ENCODE data around the gene AKAP17A. TPM values are rescaled to one million over a fixed set of nuclear protein-coding genes. Genes with fewer than 3 reads are reported as not detected.

AKAP17A gene
- total RNA-seq (10 to 100 TPM; 20.5 to 36.9 (median 25.3) TPM), polyA plus RNA-seq (100 to 1,000 TPM in 1 of 2 donors, 10 to 100 TPM in 1; 85.3 to 106 TPM)

- H3K4me3 ChIP-seq: peak within 1 kb of the TSS; percentile 65 to 72 (median 68)
- peak; percentile 94 to 99 (median 98) for DNase-seq
- no peaks in the 10 kb centered on the region for H3K4me1 ChIP-seq
- TF ChIP-seq CTCF (IDR thresholded peaks at IDR 0.05): no peak
- H3K9me3 ChIP-seq: no peaks in the 10 kb centered on the region
- peak; percentile 96 to 98 (median 98) for ATAC-seq
- no peaks in the 10 kb centered on the region for H3K27me3 ChIP-seq
- peak within 1 kb of the TSS; percentile 45 to 75 (median 68) for H3K27ac ChIP-seq
- intact Hi-C loops (cut with DNase I): no loop called here
- FAIRE-seq: no peak
- WGBS, 2 donors: 1 to 2% methylated on average over 41 to 66 of the region's 66 CpGs
- peaks cover 7 to 26% (median 21%) of the 10 kb centered on the region in 3 donors for H3K36me3 ChIP-seq
These were observed at the start of gene AKAP17A for GRCh38 chrX:1591102-1591862. AKAP17A (plus strand) TSS chrX:1591604; CDS start chrX:1593463, 1,859 bp downstream.

- Histone ChIP-seq H3K27me3 (no peaks in the 10 kb centered on the region), H3K36me3 (no peaks in the 10 kb centered on the region), H3K27ac (no peak overlapping the region), H3K4me3 (no peak overlapping the region), H3K9me3 (no peaks in the 10 kb centered on the region), H3K4me1 (no peaks in the 10 kb centered on the region)
- intact Hi-C loops (cut with DNase I): no loop called here
- DNase-seq: no peak
- no peak for FAIRE-seq
- no peak for TF ChIP-seq CTCF (IDR thresholded peaks at IDR 0.05)
- no peak for ATAC-seq
- 84 to 86% methylated on average over 22 of the region's 22 CpGs for WGBS, 2 donors
These were observed 48.2 kb upstream of the AKAP17A start for GRCh38 chrX:1542994-1543725.

GRCh38 chrX:1545776-1546408 is 45.5 kb upstream of the AKAP17A start:
- no peak for TF ChIP-seq CTCF (IDR thresholded peaks at IDR 0.05)
- Histone ChIP-seq H3K4me3 (no peak overlapping the region), H3K9me3 (no peaks in the 10 kb centered on the region), H3K4me1 (no peaks in the 10 kb centered on the region), H3K27ac (no peak overlapping the region), H3K27me3 (no peaks in the 10 kb centered on the region), H3K36me3 (no peaks in the 10 kb centered on the region)
- intact Hi-C loops (cut with DNase I): no loop called here
- ATAC-seq (no peak), FAIRE-seq (no peak), DNase-seq (no peak)
- WGBS, 2 donors: 79 to 86% methylated on average over 2 of the region's 2 CpGs

GRCh38 chrX:1546691-1547251 is 44.6 kb upstream of the AKAP17A start:
- 73 to 76% methylated on average over 18 of the region's 18 CpGs for WGBS, 2 donors
- no peak overlapping the region for H3K4me3 ChIP-seq
- H3K9me3 ChIP-seq: no peaks in the 10 kb centered on the region
- ATAC-seq: no peak
- no peaks in the 10 kb centered on the region for H3K4me1 ChIP-seq
- no peak for FAIRE-seq
- H3K27ac ChIP-seq: no peak overlapping the region
- no peaks in the 10 kb centered on the region for H3K27me3 ChIP-seq
- no peaks in the 10 kb centered on the region for H3K36me3 ChIP-seq
- no peak for TF ChIP-seq CTCF (IDR thresholded peaks at IDR 0.05)
- DNase-seq: peak in 1 of 6 donors; percentile 26
- intact Hi-C loops (cut with DNase I): no loop called here

Data from pancreas (tissue), 10 donors.